Omental fat pad (tissue), 4 donors: ENCODE measurements around the gene MAIP1. TPM values are rescaled to one million over a fixed set of nuclear protein-coding genes. Genes with fewer than 3 reads are reported as not detected.

Source experiments
- ATAC-seq: fragments of 150-250 bp; one replicate; pipeline ENCODE4 v1.9.1; 2016; ENCODE audit warnings: mild to moderate bottlenecking, moderate library complexity; ENCODE audit not compliant: low FRiP score
- DNase-seq: peaks from one replicate; pipeline ENCODE4 v3.0.0-alpha.2; 2019; ENCODE audit warnings: low spot score
- total RNA-seq, 4 donors: library from RNA; depleted of rRNA; stranded (reverse); fragments of >200 nt; gene quantifications; one replicate each; pipeline ENCODE4 v1.1.0, GENCODE V29; 2016
- TF ChIP-seq, protein P1 (sequence below), 3 donors: fragments of 450-650 bp; IDR thresholded peaks; one replicate each; pipeline ENCODE4 v1.5.1; 2016 to 2017; ENCODE audit warnings: antibody characterized with exemption in 3 of 3, mild to moderate bottlenecking in 3 of 3, moderate library complexity in 2 of 3

The MAIP1 gene
- total RNA-seq, 4 donors from 2014 or later, result 10.2 to 21.7 (median 20.0) TPM

DNA sequence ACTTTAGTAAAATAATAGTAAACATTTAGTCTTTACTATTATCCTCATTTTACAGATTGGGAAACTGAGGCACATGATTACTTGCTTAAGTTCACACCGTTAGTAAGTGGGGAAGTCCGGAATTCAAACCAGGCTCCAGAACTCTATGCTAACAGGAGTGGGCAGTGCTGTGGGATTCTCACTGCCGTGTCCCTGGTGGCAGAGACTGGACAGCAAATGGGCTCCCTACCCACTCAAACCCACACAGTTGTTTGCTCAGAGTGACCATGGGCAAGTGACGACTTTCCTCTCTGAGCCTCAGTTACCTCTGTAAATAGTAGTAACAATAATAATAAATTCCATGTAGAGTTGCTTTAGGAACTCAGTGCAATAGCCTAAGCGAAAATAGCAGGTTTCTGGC lies 24.0 kb downstream of the MAIP1 start:
- ATAC-seq (no peak), DNase-seq (no peak)
- TF ChIP-seq, protein P1, sequence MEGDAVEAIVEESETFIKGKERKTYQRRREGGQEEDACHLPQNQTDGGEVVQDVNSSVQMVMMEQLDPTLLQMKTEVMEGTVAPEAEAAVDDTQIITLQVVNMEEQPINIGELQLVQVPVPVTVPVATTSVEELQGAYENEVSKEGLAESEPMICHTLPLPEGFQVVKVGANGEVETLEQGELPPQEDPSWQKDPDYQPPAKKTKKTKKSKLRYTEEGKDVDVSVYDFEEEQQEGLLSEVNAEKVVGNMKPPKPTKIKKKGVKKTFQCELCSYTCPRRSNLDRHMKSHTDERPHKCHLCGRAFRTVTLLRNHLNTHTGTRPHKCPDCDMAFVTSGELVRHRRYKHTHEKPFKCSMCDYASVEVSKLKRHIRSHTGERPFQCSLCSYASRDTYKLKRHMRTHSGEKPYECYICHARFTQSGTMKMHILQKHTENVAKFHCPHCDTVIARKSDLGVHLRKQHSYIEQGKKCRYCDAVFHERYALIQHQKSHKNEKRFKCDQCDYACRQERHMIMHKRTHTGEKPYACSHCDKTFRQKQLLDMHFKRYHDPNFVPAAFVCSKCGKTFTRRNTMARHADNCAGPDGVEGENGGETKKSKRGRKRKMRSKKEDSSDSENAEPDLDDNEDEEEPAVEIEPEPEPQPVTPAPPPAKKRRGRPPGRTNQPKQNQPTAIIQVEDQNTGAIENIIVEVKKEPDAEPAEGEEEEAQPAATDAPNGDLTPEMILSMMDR (IDR thresholded peaks at IDR 0.05), result no peak

GRCh38 chr2:199979832-199980628 lies 24.6 kb downstream of the MAIP1 start:
- peak; percentile 99 for DNase-seq
- ATAC-seq, result peak; percentile 85
- TF ChIP-seq, protein P1 (IDR thresholded peaks at IDR 0.05), result peak in 2 of 3 donors; percentile 28 to 78

DNA sequence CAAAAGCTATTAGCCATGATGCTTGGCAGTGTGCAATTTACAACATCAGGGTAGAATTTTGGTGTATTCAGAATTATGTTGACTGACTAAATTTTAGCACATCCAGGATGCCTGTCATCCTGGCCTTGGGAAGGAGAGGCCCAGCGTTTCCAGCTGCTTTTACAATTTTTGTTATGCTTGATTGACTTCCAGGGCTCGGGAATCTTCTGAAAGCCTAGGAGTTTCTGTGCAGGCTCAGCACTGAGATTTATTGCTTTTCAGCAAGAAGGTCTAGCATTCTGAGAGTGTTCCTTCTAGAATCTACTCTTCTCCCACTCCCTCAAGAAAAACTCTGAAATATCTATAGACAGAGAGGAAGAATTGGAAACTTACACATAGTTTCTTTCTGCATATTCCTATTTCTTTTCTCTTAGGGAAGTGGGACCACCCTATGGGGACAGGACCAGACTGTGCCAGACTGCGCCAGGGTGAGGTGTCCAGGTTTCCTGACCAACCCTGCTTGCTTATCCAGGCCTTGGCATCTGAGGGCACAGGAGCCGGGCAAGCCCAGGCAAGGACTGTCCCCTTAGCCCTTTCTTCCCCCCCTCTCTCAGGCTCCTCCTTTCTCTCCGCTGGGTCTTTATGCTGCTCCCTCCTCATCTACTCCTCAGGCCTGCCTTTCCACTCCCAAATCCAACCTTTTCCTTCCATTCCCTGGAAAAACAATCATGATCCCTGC lies 26.9 kb downstream of the MAIP1 start:
- ATAC-seq (no peak), DNase-seq (no peak)
- TF ChIP-seq, protein P1 (IDR thresholded peaks at IDR 0.05), result no peak

DNA sequence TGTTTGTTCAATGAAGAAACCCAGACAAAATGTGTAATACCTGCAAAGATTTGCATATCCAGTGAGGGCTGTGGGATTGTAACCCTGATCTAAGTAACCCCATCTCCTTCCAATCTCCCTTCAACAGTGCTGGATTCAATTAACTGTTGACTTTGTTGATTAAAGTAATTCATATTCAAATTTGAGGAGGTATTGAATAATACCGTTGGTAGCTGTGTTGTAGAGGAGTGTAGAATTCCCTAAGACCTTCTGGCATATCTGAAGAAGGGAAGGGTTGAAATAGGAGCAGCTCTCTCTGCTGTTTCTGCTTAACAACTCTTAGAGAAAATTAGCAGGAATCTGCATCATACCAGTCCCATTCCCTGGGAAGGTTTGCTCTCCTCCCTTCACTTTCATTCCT lies 28.2 kb downstream of the MAIP1 start:
- DNase-seq (no peak), ATAC-seq (no peak)
- TF ChIP-seq, protein P1 (IDR thresholded peaks at IDR 0.05), result no peak

DNA sequence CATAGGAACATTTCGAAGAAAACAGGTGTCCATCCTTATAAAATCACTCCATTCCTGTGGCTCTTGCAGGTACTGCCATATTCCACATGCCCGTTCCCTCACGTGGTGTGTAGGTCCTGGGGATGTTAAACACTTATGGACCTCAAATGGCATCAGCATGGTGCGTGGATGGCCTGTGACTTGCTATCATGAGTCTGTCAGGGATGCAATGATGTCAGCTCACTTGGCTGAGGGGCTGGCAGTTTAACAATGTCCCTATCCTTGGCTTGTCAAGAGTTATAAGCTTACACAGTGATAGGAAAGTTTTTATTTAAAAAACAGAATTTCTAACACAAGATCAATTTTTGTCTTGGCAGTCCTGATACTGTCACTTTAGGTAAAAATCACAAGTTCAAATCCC lies 28.8 kb downstream of the MAIP1 start:
- no peak for ATAC-seq

GRCh38 chr2:199984755-199985154 lies 29.4 kb downstream of the MAIP1 start:
- DNase-seq (no peak), ATAC-seq (no peak)
- TF ChIP-seq, protein P1 (IDR thresholded peaks at IDR 0.05), result no peak

More for the DNA sequence above, 28.8 kb downstream of the MAIP1 start:
- TF ChIP-seq, protein P1 (IDR thresholded peaks at IDR 0.05), result no peak
- no peak for DNase-seq
